ENCODE measurements around the gene MXRA7.
"Not testable (repeated sequence)": the region's sequence is repeated elsewhere in the genome, so short reads cannot be mapped to it uniquely, and the experiment has no call there.

Gene MXRA7

GRCh38 chr17:76700617-76701470 lies 9.9 kb downstream of the MXRA7 start:
- Mint-ChIP-seq H3K27me3 (no peaks in the 10 kb centered on the region), H3K27ac (peak overlapping the region; percentile 5), H3K4me1 (ENCODE audit: low read depth) (peaks cover 1% of the 10 kb centered on the region), H3K9me3 (no peaks in the 10 kb centered on the region), H3K36me3 (ENCODE audit: low read depth) (no peaks in the 10 kb centered on the region), H3K4me3 (no peak overlapping the region)
- DNase-seq: no peak

- Mint-ChIP-seq H3K36me3 (ENCODE audit: low read depth) (no peaks in the 10 kb centered on the region), H3K27ac (peak overlapping the region; percentile 5), H3K27me3 (no peaks in the 10 kb centered on the region), H3K4me3 (no peak overlapping the region), H3K4me1 (ENCODE audit: low read depth) (peaks cover 4% of the 10 kb centered on the region), H3K9me3 (no peaks in the 10 kb centered on the region)
- no peak for DNase-seq
Observed at GRCh38 chr17:76700270-76700616, 10.5 kb downstream of the MXRA7 start.

DNA sequence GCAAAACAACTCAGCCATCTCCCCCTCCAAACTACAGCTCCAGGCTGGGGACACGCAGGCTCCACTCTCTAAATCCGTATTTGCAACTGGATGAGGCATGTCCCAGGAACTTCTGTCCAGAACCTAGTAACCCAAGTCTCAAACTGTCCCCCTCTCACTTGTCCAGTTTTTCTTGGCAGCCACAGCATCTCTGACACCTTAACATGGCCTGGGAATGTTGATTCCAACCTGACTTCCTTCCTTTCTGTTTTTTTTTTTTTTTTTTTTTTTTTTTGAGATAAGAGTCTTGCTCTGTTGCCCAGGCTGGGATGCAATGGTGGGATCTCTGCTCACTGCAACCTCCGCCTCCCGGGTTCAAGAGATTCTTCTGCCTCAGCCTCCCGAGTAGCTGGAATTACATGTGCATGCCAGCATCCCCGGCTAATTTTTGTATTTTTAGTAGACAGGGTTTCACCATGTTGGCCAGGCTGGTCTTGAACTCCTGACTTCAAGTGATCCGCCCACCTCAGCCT lies 12.2 kb downstream of the MXRA7 start:
- H3K36me3 Mint-ChIP-seq (ENCODE audit: low read depth); DNase-seq; H3K4me1 Mint-ChIP-seq (ENCODE audit: low read depth); H3K4me3 Mint-ChIP-seq; H3K27me3 Mint-ChIP-seq; H3K9me3 Mint-ChIP-seq; H3K27ac Mint-ChIP-seq: not testable (repeated sequence)

DNA sequence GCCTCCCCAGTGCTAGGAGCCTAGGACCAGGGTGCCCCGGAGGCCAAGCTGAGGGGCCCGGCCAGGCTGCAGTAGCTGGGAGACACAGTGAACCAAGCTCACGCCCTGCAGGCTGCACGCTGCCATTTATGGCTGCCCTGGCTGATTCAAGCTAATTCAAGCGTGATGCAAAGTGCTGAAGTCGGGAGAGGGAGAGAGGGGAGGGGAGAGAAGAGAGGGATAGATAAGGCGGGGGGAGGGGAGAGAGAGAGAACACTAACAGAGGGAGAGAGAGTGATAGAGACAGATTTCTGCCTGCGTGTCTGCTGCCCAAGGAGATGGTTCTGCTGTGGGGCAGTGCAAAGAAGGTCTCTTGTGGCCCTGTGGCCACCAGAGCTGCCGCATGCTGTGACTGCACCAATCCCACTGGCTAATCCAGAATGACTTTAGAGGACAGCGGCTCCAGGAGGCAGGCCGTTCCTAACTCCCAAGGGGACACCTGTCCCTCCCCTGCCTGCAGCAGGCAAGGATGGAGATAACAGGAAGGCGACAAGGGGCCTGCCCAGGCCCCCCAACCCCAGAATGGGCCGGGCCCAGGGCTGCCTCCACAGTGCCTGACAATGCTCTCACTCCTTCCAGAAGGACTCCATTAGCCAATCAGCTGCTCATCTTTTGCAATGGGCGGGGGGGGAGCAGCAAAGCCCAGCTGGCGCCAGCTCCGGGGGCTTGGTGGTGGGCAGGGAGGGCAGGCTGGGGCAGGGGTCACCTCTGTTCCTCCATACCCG lies 12.9 kb downstream of the MXRA7 start:
- Mint-ChIP-seq H3K27ac (no peak overlapping the region), H3K4me1 (ENCODE audit: low read depth) (peaks cover 6% of the 10 kb centered on the region), H3K27me3 (no peaks in the 10 kb centered on the region), H3K4me3 (no peak overlapping the region), H3K9me3 (no peaks in the 10 kb centered on the region), H3K36me3 (ENCODE audit: low read depth) (no peaks in the 10 kb centered on the region)
- no peak for DNase-seq

- H3K27me3 Mint-ChIP-seq: no peaks in the 10 kb centered on the region
- H3K36me3 Mint-ChIP-seq (ENCODE audit: low read depth): no peaks in the 10 kb centered on the region
- H3K4me1 Mint-ChIP-seq (ENCODE audit: low read depth): peaks cover 6% of the 10 kb centered on the region
- H3K4me3 Mint-ChIP-seq: no peak overlapping the region
- H3K9me3 Mint-ChIP-seq: no peaks in the 10 kb centered on the region
- DNase-seq: no peak
- H3K27ac Mint-ChIP-seq: no peak overlapping the region
Observed at GRCh38 chr17:76696763-76697701, 13.7 kb downstream of the MXRA7 start.

DNA sequence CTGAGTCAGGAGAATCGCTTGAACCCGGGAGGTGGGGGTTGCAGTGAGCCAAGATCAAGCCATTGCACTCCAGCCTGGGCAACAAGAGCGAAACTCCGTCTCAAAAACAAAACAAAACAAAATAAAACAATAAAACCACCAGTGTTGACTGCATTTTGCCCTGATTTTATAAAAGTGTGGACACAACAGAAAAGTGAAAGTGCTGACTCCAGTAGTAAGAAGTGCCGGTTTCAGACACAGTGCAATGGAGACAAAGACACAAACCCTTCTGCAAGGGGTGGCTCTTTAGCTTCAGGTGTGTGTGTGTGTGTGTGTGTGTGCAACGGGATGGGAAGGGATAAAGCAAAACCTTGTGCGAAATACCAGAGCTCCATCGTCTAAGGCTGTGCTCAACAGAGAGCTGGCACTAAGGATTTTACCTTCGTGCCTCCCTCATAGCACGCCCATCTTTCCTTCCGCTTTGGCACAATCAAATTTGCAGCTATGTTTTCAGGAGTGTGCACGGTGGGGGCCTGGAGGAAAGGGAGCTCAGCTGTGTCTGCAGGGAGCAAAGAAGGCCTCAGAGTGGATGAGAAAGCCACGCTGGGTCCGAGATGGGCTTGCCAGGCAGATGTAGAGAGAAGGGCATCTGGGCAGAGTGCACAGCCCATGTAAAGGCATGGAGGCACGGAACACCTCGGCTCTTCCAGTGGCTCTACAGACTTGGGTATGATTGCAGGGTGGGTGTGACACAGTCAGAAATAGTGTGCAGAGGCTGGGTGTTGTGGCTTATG lies 15.5 kb downstream of the MXRA7 start:
- Mint-ChIP-seq H3K27ac (no peak overlapping the region), H3K9me3 (no peaks in the 10 kb centered on the region), H3K27me3 (no peaks in the 10 kb centered on the region), H3K4me3 (no peak overlapping the region), H3K36me3 (ENCODE audit: low read depth) (no peaks in the 10 kb centered on the region), H3K4me1 (ENCODE audit: low read depth) (peaks cover 6% of the 10 kb centered on the region)
- DNase-seq: no peak

DNA sequence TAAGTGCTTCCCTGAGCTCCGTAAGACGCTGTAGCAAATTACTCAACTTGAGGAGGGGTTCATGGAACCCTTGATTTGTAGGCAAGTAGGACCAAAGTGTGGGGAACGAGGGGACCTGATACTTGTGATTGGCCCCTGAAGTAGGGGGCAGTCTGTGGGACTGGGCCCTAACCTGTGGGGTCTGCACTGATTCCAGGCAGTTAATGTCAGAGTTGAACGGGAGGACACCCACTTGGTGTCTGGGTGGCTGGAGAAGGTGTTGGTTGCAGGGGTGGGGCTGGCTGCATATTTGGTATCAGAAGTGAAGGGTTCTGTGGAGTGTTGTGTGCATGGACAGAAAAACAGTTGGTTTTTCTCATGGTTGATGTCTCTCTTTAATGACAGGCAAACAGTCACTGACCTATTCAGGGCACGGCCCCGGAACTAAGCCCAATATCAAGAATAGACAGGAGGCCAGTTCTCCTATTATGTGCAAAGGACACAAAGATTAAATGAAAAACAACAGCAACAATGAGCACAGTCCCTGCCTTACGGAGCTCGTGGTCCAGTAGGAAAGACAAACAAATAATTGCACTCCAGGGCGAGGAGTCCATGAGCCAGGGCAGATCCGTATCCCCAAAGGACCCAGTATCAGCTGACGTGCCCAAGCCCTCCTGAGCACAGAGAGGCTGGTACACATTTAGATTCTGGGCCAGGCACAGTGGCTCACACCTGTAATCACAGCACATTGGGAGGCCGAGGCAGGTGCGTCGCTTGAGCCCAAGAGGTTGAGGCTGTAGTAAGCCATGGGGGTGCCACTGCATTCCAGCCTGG lies 19.2 kb downstream of the MXRA7 start:
- no peak for DNase-seq
- Mint-ChIP-seq H3K4me3 (no peak overlapping the region), H3K27ac (no peak overlapping the region), H3K36me3 (ENCODE audit: low read depth) (no peaks in the 10 kb centered on the region), H3K27me3 (no peaks in the 10 kb centered on the region), H3K9me3 (no peaks in the 10 kb centered on the region), H3K4me1 (ENCODE audit: low read depth) (peaks cover 6% of the 10 kb centered on the region)

DNA sequence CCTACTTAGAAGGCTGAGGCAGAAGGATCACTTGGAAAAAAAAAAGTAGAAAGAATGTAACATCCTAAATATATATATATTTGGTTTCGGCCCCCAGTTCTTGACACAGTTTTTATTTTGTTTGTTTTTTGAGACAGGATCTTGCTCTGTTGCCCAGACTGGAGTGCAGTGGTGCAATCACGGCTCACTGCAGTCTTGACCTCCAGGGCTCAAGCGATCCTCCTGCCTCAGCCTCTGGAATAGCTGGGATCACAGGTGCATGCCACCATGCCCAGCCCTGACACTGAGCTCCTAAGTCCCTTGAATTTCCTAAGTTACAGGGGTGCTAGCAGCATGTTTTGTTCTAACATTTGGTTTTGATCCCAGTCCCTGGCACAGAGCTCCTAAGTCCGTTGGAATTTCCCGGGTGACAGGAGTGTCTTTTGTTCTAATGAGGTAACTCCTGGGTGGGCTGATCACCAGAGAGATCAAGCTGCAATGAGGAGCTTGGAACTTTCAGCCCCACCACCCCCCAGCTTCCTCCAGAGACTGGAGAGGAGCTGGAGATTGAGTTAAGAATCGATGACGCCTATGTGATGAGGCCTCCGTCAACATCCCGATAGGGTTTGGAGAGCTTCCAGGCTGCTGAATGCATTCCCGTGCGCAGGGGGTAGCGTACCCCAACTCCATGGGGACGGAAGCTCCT lies 20.0 kb downstream of the MXRA7 start:
- Mint-ChIP-seq H3K9me3 (no peaks in the 10 kb centered on the region), H3K36me3 (ENCODE audit: low read depth) (no peaks in the 10 kb centered on the region), H3K27me3 (no peaks in the 10 kb centered on the region), H3K4me1 (ENCODE audit: low read depth) (peaks cover 5% of the 10 kb centered on the region), H3K4me3 (no peak overlapping the region), H3K27ac (no peak overlapping the region)
- DNase-seq: no peak

DNA sequence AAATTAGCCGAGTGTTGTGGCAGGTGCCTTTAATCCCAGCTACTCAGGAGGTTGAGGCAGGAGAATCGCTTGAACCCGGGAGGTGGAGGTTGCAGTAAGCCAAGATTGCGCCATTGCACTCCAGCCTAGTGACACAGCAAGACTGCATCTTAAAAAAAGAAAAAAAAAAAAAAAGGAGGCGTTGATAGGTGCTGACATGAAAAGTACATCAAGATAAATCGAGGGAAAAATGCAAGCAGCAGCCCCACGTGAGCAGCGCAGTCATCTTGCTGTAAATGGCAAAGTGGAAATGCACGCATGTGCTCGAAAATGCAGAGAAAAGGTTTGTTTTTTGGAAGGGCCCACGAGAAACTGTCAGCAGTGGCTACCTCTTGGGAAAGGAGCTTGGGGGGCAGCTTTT lies 20.9 kb downstream of the MXRA7 start:
- no peak overlapping the region for H3K4me3 Mint-ChIP-seq
- no peak overlapping the region for H3K27ac Mint-ChIP-seq
- no peaks in the 10 kb centered on the region for H3K27me3 Mint-ChIP-seq
- H3K4me1 Mint-ChIP-seq (ENCODE audit: low read depth): no peaks in the 10 kb centered on the region
- H3K36me3 Mint-ChIP-seq (ENCODE audit: low read depth): no peaks in the 10 kb centered on the region
- no peak for DNase-seq
- no peaks in the 10 kb centered on the region for H3K9me3 Mint-ChIP-seq

DNA sequence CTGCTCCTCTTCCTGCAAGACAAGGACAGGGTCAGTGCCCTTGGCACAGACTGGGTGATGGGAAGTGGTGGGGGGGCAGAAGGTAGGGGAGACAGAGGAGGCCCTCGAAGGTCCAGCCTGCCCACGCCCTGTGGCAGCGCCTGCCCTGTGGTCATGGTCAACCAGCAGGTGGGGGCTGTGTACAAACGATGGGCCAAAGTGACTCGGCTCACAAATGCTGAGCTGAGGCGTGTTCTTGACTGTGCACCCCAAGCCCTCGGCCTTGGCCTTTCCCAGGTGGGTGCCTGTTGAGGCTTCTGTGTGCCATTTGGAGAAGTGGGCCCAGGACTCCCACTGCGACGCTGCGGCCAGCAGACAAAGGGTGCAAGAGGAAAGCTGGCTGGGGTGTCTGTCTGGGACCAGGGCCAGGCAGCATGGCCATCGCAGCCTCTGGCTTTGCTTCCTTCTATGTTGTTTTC lies 22.6 kb downstream of the MXRA7 start:
- DNase-seq: no peak
- no peaks in the 10 kb centered on the region for H3K9me3 Mint-ChIP-seq
- H3K4me1 Mint-ChIP-seq (ENCODE audit: low read depth): no peaks in the 10 kb centered on the region
- H3K27me3 Mint-ChIP-seq: no peaks in the 10 kb centered on the region
- H3K4me3 Mint-ChIP-seq: no peak overlapping the region
- H3K27ac Mint-ChIP-seq: no peak overlapping the region
- no peaks in the 10 kb centered on the region for H3K36me3 Mint-ChIP-seq (ENCODE audit: low read depth)

DNA sequence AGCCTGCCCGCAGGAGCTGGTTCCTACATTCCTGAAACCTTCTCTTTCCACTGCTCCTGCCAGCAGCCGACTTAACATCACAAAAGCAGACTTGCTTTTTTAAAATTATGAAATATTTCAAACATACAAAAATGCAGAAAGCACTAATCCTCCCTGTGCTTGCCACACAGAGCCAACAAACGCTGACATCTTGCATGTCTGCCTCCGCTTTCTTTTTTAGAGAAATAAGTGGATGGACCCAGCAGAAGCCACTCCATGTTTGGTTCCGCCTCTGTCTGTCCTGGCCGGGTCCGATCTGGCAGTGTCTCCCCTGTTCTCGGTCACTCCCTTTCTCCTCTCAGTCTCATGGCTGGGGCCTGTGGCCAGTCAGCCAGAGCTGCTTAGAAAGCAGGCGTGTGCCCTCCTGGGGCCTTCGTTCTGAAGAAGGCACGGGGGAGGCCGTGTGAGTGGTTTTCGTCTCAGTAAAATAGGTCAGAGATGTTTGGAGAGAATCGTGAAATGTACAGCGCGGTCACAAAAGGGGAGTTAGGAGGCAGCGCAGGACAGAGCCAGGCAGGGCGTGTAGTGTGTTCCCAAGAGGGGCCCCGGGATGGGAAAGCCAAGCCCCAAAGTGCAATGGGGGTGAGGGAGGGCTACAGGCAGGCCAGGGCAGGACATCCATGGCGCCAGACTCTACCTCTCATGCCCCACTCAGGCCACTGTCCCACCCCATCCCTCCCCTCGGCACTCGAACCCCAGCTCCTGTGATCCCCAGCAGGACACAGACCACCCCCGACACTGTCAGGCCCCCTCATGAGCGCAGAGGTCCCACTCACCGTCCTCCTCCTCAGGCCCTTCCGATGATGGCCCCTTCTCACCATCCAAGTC lies 23.2 kb downstream of the MXRA7 start:
- DNase-seq: no peak
- no peaks in the 10 kb centered on the region for H3K9me3 Mint-ChIP-seq
- H3K4me3 Mint-ChIP-seq: no peak overlapping the region
- H3K27me3 Mint-ChIP-seq: no peaks in the 10 kb centered on the region
- no peaks in the 10 kb centered on the region for H3K4me1 Mint-ChIP-seq (ENCODE audit: low read depth)
- H3K36me3 Mint-ChIP-seq (ENCODE audit: low read depth): no peaks in the 10 kb centered on the region
- no peak overlapping the region for H3K27ac Mint-ChIP-seq

All from activated T-cell treated with anti-CD3 and anti-CD28 coated beads, Interleukin-2, amount 50 U/mL, for 24 hours (primary cell).